HG03025 (cell line): ENCODE measurements around the gene NDST1.

ENCODE experiments used
- ATAC-seq: cut with Tn5 transposase; IDR thresholded peaks from one replicate; pipeline ENCODE4 v1.9.1; 2021; ENCODE audit warnings: mild to moderate bottlenecking, moderate library complexity; ENCODE audit not compliant: unreplicated experiment, low FRiP score

Gene NDST1

DNA sequence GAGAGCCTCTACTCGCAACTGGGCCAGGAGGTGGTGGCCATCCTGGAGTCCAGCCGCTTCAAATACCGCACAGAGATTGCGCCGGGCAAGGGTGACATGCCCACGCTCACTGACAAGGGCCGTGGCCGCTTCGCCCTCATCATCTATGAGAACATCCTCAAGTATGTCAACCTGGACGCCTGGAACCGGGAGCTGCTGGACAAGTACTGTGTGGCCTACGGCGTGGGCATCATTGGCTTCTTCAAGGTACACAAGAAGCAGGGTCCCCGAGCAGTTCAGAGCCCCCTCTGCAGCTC lies 13.5 kb downstream of the NDST1 start:
- ATAC-seq: no peak

DNA sequence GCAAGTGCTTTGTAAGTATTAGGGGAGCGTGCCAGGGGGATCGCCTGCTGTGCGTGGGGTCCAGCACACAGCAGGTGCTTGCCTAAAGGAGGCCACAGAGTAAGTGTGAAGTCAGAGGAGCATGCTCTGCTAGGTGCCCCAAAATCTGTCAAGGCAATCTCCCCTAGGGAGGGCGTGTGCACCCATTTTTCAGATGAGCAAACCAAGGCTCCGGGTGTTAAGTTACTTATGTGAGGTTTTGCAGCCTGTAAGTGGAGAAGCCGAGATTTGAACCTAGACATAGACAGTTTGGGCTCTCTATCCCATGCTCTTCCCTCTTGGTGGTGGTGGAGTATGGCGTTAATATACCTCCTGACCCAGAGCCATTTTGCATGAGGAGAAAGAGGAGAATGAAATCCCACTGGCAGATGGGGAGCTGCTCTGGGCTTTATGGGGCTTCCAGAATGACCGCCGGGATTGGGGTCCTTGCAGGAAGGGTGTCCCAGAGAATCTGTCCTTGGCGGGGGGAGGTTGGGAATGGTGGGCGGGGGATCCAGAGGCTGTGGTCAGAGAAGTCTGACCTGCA lies 14.1 kb downstream of the NDST1 start:
- ATAC-seq: no peak

DNA sequence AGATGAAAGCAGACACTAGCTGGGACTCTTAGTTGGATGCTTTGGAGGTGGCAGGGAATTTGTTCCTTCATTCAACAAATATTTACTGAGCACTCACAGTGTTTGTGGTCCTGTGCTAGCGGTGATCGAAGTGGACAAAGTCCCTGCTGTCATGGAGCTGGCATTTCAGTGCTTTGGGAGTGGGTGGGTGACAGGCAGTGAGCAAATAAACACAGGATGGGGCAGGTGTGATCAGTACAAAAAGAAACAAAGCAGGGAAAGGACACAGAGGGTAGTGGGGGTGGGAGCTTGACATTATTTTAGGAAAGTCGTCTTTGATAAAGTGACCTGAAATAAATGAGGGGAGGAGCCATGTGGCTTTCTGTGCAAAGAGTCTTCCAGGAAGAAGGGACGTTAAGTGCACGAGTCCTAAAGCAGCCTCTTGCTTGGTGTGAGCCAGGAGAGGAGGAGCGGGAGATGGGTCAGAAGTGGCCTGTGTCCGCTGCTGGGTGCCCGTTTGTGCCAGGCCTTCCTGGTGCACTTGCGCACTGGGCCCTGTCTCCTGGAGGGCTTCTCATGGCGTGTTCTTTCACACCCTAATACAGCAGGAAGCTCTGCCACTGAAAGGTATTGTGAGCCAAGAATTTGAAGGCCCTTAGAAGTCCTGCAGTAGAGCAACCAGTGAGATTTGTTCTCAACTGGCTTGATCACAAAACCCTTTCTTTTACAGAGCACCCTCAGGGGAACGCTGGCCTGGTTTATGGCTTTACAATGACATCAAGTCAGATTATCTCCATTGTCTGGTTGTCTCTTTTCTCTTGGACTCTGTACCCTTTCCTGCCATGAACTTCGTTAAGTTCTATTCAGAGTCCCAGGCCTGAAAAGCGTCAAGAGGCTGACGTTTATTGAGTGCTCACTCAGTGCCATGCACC lies 14.8 kb downstream of the NDST1 start:
- no peak for ATAC-seq

DNA sequence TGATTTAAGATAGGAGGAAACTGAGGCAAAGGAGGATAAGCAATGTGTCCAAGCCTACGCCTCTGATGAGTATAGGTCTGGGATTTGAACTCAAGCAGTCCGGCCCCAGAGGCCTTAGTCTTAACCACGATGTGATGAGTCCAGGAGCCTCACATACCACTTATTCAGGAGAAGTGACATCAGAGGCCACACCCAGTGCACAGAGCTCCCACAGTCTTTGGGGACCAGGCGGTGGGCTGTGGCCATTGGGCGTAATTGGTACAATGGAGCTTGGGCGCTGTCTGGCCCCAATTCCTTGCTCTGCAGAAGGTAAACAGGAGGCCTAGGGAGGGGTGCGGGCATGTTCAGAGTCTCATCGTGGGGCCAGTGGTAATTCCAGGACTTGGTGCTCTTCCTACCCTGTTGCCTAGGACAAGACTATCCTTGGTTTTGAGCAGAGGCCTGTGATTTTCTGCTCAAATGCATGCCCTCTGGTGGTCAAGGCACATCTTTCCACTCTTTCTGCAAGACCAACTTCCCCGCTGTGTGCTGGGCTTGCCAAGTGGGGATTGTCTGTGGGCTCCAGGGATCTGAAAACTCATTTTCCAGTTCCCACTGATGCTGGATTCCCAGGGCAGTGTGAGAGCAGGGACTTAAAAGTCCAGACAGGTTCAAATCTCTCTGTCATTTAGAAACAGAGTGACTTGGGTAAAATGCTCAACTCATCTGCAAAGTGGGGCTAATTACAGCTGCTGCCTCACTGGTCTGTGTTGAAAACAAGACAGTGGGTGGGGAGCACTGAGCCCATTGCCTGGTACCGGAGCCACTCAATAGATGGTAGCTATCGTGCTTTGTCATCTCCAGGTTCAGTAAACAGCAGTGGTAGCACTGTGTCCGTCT lies 15.8 kb downstream of the NDST1 start:
- no peak for ATAC-seq

DNA sequence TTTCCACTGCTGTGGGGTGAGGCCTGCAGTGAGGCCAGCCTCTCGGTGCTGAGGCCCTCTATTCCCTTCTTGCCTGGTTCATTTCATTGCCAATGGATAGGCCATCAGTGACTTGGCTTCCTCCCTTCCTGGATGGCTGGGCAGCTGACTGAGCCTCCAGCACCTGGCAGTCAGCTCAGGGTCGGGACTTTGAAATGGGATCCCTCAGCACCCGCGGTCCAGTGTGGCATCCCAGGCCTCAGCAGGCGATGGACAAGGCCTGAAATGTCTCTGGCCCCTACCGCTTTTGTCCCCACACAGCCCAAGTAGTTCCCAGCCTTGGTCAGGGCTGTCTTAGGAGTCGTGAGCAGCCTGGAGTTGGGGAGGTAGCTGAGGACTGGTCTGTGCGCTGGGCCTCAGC lies 17.2 kb downstream of the NDST1 start:
- ATAC-seq: no peak

DNA sequence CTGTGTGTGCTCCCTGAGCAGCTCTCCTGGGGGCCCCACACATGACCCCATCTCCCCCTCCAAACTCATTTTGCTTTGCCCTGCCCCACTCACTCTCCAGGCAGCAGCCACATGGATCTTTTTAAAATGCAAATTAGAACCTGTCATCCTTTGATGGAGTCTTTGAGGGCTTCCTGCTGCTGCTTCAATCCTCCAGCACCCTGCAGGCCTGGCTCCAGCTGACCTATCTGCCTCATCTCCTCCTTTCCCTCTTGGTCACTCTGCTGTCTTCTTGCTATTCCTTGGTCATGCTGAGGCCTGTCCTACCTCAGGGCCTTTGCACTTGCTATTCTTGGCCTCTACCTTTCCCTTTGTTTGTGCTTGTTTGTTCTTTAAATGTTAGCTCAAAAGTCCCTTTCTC lies 17.9 kb downstream of the NDST1 start:
- ATAC-seq: no peak

DNA sequence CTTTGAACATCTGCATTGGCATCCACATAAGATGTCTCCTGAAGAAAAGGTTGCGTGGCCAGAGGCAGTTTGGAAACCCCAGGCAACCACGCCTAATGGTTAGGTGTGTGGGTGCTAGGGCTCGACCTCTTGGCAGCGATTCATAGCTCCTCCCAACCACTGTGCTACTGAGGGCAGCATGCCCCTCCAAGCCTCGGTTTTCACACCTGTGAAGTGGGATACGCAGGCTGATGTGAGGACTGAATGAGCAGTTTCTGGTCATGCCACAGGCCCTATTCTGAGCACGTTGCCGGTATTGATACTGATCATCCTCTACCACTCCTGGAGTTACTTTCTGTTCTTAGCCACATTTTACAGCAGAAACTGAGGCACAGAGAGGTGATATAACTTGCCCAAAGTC lies 19.1 kb downstream of the NDST1 start:
- ATAC-seq: no peak

DNA sequence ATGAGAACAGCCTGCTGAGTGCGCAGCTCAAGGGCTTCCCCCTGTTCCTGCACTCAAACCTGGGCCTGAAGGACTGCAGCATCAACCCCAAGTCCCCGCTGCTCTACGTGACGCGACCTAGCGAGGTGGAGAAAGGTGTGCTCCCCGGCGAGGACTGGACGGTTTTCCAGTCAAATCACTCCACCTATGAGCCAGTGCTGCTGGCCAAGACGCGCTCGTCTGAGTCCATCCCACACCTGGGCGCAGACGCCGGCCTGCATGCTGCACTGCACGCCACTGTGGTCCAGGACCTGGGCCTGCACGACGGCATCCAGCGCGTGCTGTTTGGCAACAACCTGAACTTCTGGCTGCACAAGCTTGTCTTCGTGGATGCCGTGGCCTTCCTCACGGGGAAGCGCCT lies 19.9 kb downstream of the NDST1 start:
- no peak for ATAC-seq

DNA sequence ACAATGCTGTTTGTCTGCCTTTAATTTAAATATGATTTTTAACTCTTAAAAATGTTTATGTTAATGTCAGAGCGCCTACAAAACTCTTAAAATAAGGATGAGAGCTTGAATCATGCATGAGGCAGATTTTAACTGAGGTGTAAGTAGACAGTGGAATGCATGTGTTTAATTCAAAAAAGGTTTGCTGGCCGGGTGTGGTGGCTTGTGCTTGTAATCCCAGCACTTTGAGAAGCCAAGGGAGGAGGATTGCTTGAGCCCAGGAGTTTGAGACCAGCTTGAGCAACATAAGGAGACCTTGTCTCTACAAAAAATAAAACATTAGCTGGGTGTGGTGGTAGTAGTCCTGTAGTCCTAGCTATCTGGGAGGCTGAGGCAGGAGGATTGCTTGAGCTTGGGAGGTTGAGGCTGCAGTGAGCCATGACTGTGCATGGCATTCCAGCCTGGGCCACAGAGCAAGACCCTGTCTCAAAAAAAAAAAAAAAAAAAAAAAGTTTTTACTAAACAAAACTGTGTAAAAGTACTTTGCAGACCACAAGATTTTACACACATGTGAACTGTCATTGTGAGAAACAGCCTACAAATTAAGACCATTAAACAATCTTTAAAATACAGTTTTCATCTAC lies 21.1 kb downstream of the NDST1 start:
- no peak for ATAC-seq

DNA sequence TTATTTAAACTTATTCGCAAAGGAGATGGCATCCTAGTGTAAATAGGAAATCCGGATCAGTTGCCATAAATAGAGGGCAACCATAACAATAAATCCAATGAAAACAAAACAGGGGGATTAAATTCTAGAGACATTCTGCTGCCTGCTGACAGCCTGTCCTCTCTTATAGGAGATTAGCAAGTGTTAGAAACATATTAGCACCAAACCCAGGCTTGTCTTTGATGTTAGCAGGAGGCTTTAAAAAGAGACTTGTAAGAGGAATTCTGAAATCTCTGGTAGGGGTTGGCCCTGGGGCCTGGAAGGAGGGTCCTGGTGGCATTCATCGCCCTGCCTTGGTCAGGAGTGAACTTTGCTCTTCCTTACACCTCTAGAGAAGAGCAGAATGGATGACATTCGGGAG lies 21.6 kb downstream of the NDST1 start:
- ATAC-seq: no peak

DNA sequence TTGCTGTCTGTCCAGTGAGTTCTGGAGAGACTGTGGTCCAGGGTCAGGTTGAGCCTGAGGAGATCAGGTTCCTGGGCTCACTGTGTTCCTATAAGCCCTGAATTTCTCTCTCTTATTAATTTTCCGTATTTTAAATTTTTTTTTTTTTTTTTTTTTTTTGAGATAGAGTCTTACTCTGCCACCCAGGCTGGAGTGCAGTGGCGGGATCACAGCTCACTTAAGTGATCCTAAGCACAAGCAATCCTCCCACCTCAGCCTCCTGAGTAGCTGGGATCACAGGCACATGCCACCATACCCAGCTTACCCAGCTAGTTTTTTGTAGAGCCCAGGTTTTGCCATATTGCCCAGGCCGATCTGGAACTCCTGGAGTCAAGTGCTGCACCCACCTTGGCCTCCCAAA lies 22.5 kb downstream of the NDST1 start:
- no peak for ATAC-seq

DNA sequence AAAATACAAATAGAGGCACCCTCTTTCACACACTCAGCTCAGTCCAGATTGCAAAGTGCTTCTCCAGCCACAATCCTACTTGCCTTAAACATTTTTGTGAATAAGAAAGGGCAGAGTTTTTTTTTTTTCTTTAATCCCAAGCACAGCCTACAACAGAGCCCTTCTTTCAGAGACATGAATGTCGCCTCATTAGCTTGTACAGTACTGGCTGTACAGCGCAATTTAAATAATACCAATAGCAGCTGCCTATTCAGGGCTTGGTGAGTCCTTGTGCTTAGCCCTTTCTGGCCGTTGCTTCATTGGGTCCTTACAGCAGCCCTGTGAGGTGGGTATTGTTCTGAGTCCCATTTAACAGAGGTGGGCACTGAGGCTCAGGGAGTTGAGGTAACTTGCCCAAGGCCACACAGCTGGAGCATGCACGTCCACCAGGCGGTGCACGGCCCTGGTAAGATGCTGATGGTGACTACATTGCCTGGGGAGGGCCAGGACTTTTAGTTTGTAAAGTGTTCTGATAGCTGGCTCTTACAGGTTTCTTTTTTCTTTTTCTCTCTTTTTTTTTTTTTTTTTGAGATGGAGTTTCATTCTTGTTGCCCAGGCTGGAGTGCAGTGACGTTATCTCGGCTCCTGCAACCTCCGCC lies 23.1 kb downstream of the NDST1 start:
- ATAC-seq: no peak

DNA sequence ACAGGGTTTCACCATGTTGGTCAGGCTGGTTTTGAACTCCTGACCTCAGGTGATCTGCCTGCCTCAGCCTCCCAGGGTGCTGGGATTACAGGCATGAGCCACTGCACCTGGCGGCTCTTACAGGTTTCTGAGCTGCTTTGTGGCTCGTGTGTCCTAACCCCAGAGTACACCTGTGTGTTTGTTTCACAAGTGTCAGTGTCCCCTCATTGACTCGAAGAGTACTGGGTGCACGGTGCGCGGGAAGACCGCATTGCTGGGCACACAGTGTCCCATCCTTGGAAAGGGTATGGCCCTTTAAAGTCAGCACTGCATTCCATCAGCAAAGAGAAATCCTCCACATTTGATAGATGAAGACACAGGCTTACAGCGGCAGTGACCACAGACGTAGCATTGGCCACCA lies 23.8 kb downstream of the NDST1 start:
- ATAC-seq: no peak

DNA sequence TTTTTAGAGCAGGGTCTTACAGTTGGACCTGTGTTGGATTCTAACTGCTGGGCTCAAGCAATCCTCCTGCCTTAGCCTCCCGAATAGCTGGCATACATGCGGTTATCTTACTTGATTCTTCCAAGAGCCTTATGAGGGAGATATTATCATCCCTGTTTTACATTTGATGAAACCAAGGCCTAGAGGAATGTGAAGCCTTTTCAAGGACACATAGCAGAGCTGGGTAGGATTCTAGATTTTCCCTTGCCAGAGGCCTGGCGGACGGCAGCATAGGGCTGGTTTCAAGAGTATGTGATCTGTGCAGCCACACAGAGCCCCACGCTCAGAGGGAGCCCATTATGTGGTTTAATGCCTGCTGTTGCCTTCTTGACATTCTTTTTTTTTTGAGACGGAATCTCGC lies 24.2 kb downstream of the NDST1 start:
- no peak for ATAC-seq

DNA sequence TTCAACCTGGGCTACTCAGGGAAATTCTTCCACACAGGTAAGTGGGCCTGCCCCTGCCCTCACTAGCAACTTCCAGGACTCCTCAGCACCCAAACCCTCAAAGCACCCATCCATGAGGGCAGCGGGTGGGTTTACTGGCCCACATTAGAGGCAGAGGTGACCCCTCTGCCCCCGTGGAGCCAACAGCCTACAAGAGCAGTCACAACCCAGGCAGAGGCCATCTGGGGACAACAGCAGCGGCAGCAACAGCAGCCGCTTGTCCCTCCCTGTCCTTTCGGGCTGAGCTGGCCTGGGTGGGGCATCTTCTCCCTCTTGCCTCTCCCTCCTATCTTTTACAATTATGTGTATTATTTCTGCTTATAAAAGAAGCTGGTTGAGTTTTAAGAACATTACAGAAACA lies 25.1 kb downstream of the NDST1 start:
- ATAC-seq: no peak

DNA sequence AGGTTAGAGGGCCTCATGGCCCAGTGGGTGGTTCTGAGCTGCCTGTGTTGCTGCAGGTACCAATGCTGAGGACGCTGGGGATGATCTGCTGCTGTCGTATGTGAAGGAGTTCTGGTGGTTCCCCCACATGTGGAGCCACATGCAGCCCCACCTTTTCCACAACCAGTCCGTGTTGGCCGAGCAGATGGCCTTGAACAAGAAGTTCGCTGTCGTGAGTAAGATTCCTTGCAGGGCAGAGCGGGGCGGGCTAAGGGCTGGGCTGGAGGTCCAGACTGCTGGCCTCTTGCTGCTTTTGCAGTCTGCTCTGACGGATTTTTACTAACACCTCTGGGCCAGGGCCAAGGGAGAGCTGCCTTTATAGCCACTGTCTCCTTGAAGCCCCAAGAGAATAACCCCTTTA lies 26.9 kb downstream of the NDST1 start:
- ATAC-seq: no peak

DNA sequence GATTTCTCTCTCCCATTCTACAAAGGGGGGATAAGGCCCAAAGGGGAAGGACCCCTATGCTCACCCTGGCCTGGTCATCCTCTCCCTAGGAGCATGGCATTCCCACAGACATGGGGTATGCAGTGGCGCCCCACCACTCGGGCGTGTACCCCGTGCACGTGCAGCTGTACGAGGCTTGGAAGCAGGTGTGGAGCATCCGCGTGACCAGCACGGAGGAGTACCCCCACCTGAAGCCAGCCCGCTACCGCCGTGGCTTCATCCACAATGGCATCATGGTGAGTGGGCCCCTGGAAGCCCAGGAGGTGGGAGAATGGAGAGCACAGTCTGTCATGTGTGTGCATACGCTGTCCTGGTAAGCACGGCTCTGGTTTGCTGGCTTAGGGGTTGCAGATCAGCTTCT lies 27.7 kb downstream of the NDST1 start:
- ATAC-seq: no peak

DNA sequence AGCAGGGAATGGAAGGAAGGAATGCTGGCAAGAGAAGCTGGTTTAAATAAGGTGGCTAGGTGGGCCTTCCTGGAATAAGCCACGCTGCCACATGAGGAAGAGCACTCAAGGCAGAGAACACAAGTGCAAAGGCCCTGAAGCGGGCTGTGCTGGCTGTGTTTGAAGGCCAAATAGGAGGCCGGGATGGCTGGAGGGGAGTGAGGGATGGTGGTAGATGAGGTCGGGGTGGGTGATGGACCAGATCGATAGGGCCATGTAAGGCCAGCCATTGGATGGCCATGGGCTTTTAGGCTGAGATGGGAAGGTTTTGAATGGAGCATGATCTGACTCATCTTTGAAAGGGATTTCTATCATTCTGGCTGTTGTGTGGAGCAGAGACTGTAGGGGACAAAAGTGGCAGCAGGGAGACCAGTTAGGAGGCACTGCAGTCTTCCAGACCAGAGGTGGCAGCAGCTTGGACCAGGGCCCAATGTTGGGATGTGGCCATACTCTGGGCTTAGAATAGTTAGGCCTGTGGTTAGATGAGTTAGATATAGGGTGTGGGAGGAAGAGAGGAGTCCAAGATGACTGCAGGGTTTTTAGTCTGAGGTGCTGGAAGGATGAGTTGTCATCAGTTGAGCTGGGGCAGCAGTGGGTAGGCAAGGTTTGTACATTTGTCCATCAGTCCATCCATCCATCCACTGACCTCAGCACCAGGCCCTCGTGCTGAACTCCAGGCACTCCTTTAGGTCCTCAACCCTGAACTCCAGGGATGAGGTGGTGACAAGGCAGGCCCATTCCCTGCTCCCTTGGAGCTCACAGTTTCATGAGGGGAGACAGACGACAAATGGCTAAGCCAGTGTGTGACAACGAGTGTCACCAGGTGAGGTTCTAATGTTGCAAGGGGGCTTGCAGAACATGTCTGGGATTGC lies 30.3 kb downstream of the NDST1 start:
- no peak for ATAC-seq

DNA sequence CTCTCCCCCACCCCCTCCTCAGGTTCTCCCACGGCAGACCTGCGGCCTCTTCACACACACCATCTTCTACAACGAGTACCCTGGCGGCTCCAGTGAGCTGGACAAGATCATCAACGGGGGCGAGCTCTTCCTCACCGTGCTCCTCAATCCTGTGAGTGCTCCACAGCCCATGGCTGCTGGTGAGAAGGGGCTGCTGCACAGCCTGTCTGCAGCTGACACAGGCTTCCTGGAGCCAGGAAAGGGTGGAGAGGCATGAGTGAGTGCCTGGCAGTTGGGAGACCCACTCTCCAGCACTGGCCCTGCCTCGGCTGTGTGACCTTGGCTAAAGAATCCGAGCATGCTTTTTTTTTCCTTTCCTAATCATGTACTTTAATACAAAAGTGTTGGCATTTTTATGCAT lies 31.3 kb downstream of the NDST1 start:
- ATAC-seq: no peak

DNA sequence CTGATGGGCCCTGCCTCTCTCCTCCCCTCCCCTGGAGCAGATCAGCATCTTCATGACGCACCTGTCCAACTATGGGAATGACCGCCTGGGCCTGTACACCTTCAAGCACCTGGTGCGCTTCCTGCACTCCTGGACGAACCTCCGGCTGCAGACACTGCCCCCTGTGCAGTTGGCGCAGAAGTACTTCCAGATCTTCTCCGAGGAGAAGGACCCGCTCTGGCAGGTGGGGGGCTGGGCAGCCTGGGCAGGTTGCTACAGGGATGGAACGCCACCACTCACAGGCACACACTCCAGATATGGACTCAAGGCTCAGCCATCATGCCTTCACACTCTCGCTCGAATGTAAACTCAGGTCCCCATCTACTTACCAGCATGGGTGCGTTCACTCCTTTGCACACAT lies 32.1 kb downstream of the NDST1 start:
- ATAC-seq: no peak
